GM08714 (cell line): Measurements from ENCODE around the gene ALG12.

Experiments used
- H3K4me3 ChIP-seq: fragments of 200-500 bp; sonication (Bioruptor generic); 2 replicates; pipeline ENCODE4 v1.5.1; 2014; ENCODE audit warnings: mild to moderate bottlenecking, low read length, inconsistent platforms
- ZNF274 ChIP-seq: IDR thresholded peaks from 2 replicates; pipeline ENCODE4 v1.6.1; 2012; ENCODE audit warnings: mild to moderate bottlenecking, low read depth, low read length

The ALG12 gene

DNA sequence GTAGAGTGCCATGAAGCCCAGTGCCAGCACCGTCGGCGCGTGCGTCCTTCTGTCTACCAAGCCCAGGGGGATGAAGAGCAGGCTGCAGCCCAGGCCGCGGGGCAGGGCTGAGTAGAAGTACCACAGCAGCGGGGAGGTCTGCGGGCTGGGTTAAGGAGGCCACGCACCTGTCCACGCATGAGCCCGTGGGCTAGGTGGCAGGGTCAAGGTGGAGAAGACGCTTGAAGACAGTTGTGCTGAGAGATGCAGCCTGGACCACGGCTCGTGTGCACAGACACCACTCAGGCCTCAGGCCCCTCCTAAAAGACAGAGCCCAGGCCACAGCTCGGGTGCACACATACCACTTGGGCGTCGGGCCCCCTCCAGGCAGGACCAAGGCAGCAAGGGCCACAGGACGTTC, 10.4 kb downstream of the ALG12 start:
- no peak for TF ChIP-seq ZNF274
- H3K4me3 ChIP-seq, result no peak overlapping the region

DNA sequence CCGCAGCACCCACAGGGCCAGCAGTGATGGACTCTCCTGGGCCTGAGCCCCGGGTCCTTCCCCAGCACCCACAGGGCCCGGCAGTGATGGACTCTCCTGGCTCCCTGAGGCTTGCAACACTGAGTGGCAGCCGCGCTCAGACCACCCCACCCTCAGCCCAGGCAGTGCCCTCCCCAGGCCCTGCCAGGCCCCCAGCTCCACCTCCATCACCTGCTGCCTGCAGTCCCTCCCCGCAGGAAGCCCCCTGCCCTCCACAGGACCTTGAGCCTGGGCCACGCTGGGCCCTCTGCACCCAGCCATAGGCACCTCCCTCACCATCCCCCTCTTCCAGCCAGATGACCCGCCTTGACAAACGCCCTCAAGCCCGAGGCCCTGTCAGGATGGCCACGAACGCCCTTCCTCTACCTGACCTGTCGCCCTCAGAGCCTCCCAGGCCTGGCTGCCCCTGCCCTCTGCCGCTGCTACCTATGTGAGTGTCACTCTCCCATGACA, 11.4 kb downstream of the ALG12 start:
- no peak overlapping the region for H3K4me3 ChIP-seq
- no peak for TF ChIP-seq ZNF274

DNA sequence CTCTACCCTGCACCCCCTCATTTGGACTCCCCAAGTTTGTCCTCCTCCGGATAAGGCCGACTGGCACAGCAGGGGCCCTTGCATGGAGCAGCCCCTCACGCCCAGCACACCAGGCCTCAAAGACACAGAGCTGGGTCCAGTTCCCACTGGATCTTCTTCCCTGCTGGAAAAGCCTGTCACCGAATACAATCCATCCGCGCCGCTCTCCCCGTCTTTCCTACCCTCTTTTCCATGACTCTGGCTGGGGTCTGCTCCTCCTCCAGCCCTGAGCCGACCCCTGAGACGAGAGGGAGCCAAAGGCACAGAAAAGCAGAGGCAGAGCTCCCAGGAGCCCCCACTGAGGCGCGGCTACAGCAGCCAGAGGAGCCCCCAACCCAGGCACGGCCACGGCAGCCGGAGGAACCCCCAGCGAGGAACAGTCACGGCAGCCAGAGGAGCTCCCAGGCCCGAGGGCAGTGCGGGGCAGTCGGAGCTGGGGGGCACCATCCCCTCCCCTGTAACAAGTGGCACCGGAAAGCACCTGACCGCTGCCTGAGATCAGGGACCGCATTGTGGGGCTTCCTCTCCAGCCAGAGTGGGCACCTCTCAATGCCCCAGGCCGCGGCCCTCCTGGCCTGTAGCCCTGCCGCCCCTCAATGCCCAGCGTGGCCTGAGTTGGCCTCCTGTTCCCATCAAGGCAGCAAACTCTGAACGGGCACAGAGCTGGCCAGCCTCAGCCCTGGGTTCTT, 12.0 kb downstream of the ALG12 start:
- TF ChIP-seq ZNF274, result no peak

DNA sequence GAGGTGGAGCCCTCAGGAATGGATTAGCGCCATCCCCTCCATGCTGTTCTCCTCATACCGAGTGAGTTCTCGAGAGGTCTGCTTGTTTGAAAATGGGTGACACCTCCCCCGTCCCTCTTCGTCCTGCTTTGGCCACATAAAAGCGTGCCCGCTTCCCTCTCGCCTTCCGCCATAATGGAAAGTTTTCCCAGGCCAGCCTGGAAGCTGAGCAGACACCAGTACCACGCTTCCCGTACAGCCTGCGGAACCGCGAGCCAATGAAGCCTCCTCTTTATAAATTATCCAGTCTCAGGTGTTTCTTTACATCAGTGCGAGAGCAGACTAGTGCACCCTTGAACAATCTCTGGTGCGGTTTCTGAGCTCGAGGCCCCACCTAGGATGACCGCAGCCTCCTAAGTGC, 12.8 kb downstream of the ALG12 start:
- TF ChIP-seq ZNF274, result no peak
- H3K4me3 ChIP-seq, result no peak overlapping the region

More for the DNA sequence above, 12.0 kb downstream of the ALG12 start:
- H3K4me3 ChIP-seq, result no peak overlapping the region

DNA sequence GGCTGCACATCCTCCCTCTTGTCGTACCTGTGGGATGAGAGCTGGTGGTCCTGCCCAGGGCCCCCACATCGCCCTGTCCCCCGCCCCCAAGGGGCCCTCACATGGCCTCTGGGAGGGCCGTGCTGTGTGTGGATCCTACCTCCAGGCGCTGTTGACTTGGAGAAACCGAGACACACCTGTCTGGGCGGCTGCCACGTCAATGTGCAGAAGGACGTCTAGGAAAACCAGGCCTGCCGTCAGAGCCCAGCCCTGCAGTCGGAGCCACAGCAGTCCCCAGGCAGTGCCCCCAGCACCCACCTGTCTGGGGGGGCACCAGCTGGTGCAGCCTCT, 14.2 kb downstream of the ALG12 start:
- TF ChIP-seq ZNF274, result no peak
- no peak overlapping the region for H3K4me3 ChIP-seq

DNA sequence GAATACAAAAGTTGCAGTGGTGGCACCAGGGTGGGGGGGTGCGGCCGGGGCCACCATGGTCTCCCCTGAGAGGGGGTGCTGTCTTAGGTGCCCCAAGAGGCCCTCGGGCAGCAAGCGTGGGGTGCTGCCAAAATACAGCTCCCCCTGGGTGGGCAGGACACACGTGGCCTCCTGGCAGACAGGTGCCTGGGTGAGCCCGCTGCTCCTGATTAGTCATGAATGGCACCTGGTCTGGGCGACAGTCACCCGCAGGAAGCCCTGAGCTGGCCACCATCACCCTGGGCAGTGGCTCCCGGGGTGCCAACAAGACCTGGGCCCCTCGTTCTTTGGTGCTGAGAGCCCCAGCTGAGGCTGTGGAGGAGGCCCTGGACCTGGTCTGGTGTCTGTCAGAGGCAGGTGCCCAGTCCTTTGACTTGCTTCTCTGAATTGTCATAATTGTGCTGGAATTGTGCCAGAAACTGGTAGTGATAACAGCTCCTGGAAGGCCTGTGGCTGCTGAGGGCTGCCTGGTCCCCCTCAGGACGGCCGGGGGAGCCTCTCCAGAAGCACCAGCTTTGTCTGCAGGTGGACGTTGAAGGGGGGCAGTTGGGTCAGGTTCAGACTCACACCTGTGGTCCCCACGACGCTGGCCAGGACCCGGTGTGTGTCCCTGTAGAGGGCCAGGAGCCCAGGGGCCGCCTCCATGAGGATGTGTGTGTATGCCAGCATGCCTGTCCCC, 14.8 kb downstream of the ALG12 start:
- H3K4me3 ChIP-seq, result no peak overlapping the region
- no peak for TF ChIP-seq ZNF274

DNA sequence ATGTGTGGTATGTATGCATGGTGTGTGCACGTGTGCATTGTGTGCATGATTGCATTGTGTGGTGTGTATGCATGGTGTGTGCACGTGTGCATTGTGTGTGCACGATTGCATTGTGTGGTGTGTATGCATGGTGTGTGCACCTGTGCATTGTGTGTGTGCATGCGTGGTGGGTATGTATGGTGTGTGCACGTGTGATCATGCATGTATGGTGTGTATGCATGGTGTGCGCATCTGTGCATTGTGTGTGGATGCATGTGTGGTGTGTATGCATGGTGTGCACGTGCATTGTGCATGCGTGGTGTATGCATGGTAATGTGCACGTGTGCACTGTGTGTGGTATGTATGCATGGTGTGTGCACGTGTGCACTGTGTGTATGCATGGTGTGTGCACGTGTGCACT, 16.8 kb downstream of the ALG12 start:
- no peak for TF ChIP-seq ZNF274
- H3K4me3 ChIP-seq, result no peak overlapping the region

DNA sequence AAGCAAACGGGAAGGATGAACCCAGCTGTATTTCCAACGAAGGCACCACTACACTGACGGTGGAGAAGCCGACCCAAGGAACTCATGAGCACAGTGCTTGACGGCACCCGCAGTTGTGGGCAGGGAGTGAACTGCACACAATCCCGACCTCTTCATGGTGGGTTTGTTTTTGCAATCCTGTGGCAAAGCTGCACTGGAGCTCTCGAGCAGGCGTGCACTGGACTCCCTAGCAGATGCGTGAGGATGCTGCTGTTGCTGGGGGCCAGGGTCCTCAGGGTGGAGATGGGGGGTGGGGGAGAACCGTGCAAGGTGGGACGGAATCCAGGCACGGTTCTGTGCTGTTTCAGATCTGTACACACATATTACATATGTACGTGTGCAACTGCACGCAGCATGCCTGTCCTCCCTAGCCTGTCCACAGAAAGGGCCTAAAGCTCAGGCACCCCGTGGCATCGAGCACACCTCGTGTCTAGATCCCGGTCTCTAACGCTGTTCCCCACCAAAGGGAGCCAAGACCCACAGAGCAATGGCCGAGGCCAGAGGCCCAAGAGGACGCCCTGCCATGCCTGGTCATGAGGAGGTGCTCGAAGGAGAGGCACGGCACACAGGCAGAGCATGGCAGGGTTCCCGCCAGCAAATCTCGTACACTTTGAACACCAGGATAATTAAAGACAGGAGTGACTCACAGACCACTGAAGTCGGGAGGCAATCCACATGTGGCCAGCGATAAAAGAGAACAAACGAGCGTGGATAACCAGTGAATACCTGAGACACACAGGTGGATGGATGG, 17.6 kb downstream of the ALG12 start:
- H3K4me3 ChIP-seq, result no peak overlapping the region
- TF ChIP-seq ZNF274, result no peak

DNA sequence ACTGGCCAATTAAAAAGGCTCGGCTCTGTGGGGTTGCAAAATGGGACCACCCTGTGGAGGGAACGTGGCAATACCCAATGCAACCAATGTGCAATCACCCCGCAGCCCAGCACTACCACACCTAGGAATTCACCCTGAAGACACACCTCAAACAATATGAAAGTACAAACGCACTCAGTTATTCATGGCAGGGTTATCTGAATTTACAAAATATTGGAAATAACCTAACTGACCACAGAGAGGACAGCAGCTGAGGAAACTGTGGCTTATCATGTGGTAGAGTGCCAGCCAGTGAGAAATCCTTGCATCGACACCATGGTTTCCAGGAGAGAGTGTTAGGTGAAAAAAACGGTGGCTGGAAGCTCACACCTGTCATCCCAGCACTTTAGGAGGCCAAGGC, 18.7 kb downstream of the ALG12 start:
- H3K4me3 ChIP-seq, result no peak overlapping the region
- TF ChIP-seq ZNF274, result no peak

DNA sequence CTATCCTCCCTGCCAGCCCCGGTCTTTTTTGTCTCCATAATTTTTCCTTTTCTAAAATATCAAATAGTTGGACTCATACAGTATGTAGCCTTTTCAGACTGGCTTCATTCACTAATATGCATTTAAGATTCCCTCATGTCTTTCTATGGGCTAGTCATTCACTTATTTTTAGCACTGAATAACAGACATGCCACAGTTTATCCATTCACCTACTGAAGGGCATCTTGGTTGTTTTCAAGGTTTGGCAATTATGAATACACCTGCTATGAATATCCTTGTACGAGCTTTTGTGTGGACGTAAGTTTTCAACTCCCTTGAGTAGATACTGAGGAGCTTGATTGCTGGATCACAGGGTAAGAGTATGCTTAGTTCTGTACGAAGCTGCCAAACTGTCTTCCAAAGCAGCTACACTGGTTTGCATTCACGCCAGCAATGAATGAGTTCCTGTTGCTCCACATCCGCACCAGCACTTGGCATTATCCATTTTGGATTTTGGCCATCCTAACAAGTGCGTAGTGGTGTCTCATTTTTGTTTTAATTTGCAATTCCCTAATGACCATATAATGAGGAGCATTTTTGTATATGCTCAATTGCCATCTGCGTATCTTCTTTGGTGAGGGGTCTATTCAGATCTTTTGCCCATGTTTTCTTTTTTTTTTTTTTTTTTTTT, 21.1 kb downstream of the ALG12 start:
- no peak overlapping the region for H3K4me3 ChIP-seq
- no peak for TF ChIP-seq ZNF274

DNA sequence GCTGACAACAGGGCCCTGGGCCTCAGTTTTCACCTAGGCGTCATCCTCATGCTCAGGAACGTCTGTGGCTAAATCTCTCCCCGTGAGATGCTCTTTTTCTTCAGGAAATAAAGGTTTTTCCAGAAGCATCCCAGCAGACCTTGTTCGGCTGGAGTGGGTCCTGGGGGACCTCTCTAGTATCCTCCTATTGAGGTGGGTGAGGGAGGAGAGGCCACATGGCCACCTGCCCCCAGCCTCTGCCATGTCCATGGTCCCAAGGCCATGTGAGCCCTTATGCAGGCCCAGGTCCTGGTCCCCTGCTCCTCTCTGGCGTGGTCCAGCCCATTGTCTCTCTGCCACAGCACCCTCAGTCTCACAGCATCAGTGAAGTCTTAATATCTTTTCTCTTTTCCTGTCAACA, 22.0 kb downstream of the ALG12 start:
- H3K4me3 ChIP-seq, result no peak overlapping the region
- no peak for TF ChIP-seq ZNF274

DNA sequence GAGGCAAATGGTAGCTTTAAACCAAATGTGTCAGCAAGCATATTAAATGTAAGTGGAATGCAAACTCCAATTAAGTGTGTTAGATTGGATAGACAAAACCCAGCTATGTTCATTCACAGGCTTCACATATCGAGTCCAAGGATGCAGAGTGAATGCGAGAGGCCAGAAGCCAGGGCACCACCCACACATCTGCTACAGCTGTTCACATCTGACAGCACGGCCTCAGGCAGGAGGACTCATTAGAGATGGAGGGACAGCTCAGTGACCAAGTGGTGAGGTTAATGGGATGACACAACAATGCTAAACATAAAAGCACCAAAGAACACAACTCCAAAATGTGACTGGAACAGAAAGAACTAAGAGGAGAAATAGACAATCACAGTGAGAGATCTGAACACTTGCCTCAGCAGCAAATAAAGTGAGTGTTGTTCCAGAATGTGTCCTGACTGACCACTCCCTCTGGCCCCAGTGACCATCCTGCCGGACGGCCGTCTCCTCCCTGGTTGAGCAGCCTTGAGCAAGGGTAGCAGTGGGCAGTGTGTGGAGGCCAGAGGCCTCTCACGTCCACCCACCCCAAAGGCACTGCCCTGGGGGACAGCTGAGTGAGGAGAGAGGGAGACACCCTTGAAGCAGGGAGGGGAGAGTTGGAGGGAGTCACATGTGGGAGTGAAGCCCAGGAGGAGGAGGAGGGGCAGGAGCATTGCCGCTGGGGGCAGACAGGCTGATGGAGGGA, 23.8 kb downstream of the ALG12 start:
- TF ChIP-seq ZNF274, result no peak
- no peak overlapping the region for H3K4me3 ChIP-seq

DNA sequence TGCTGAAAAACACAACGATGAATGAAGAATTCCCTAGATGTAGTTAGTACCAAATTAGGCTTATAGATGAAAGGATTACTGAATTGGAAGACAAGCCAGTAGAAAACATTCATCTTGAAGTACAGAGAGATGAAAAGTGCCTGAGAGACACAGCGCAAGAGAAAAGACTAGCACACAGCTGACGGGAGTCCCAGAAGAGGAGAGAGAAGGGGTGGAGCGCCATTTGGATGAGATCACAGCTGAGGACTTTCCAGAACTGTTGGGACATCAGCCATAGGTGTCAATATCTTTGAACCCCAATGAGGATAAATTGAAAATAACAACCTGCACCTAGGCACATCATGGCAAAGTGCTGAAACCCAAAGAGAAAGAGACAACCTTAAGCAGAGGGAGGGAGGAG, 25.2 kb downstream of the ALG12 start:
- TF ChIP-seq ZNF274, result no peak
- no peak overlapping the region for H3K4me3 ChIP-seq

DNA sequence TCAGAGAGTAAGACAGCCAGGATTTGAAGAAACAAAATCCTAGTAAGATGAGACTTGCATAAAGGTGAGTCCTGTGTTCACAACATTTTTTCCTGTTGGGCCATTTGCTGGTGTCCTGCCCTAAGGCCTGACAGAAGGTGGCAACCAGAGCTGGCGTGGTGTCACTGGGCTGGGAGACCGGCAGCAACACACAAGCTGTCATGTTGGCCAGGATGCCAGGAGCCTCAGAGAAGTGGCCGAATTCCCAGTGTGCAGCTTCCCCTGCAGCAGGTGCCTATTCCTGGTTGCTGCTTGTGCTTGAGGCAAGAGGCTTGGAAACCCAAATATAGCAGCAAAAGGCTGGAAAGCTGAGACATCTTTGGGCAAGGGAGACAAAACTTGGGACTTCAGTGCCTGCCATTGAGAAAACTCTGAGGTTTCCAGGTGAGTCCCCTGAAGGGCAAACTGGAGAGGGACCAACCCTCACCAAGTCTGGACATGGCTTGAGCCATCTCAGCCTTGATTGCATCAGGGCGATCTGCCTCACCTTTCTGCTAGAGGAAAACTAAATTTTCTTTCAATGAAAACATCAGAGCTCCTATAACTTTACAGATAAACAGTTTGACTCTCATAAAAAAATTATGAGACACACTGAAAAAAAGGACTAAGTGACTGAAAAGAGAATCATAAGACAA, 25.9 kb downstream of the ALG12 start:
- no peak overlapping the region for H3K4me3 ChIP-seq
- no peak for TF ChIP-seq ZNF274
